ENCODE measurements around the gene HK2. TPM values are rescaled to one million over a fixed set of nuclear protein-coding genes. Genes with fewer than 3 reads are reported as not detected.

The HK2 gene
- total RNA-seq, 2 donors from 2014 or later = 3.4 to 8.1 TPM

GRCh38 chr2:74817304-74817675, 16.6 kb upstream of the HK2 start:
- Histone ChIP-seq H3K4me1 (peaks cover 0 to 6% of the 10 kb centered on the region in 2 donors), H3K36me3 (no peaks in the 10 kb centered on the region), H3K9me3 (no peaks in the 10 kb centered on the region), H3K27me3 (no peaks in the 10 kb centered on the region), H3K4me3 (no peak overlapping the region), H3K27ac (no peak overlapping the region)
- DNase-seq (ENCODE audit: low spot score) = no peak
- TF ChIP-seq CTCF (IDR thresholded peaks at IDR 0.05) = no peak

GRCh38 chr2:74819702-74820101, 14.2 kb upstream of the HK2 start:
- Histone ChIP-seq H3K4me1 (peaks cover 0 to 14% of the 10 kb centered on the region in 2 donors), H3K36me3 (no peaks in the 10 kb centered on the region), H3K27me3 (no peaks in the 10 kb centered on the region), H3K9me3 (no peaks in the 10 kb centered on the region), H3K27ac (no peak overlapping the region), H3K4me3 (no peak overlapping the region)
- DNase-seq (ENCODE audit: low spot score) = no peak
- TF ChIP-seq CTCF (IDR thresholded peaks at IDR 0.05) = no peak

- no peak for DNase-seq (ENCODE audit: low spot score)
- no peak overlapping the region for H3K4me3 ChIP-seq
- H3K4me1 ChIP-seq = peaks cover 0 to 14% of the 10 kb centered on the region in 2 donors
- no peak overlapping the region for H3K27ac ChIP-seq
- no peak for TF ChIP-seq CTCF (IDR thresholded peaks at IDR 0.05)
- no peaks in the 10 kb centered on the region for H3K36me3 ChIP-seq
- H3K9me3 ChIP-seq = no peaks in the 10 kb centered on the region
- H3K27me3 ChIP-seq = no peaks in the 10 kb centered on the region
These were observed 12.5 kb upstream of the HK2 start for GRCh38 chr2:74821177-74822126.

GRCh38 chr2:74822771-74823566, 11.0 kb upstream of the HK2 start:
- TF ChIP-seq CTCF (IDR thresholded peaks at IDR 0.05) = no peak
- H3K27me3 ChIP-seq = no peaks in the 10 kb centered on the region
- no peak for DNase-seq (ENCODE audit: low spot score)
- H3K4me1 ChIP-seq = peaks cover 0 to 8% of the 10 kb centered on the region in 2 donors
- H3K27ac ChIP-seq = no peak overlapping the region
- no peaks in the 10 kb centered on the region for H3K9me3 ChIP-seq
- H3K4me3 ChIP-seq = no peak overlapping the region
- H3K36me3 ChIP-seq = no peaks in the 10 kb centered on the region

- no peak for DNase-seq (ENCODE audit: low spot score)
These were observed 9.2 kb upstream of the HK2 start for GRCh38 chr2:74824679-74825078.

More at GRCh38 chr2:74824679-74825078, 9.2 kb upstream of the HK2 start:
- peaks cover 0 to 8% of the 10 kb centered on the region in 2 donors for H3K4me1 ChIP-seq
- H3K27me3 ChIP-seq = no peaks in the 10 kb centered on the region
- no peak for TF ChIP-seq CTCF (IDR thresholded peaks at IDR 0.05)
- H3K36me3 ChIP-seq = no peaks in the 10 kb centered on the region
- H3K27ac ChIP-seq = no peak overlapping the region
- H3K4me3 ChIP-seq = no peak overlapping the region
- no peaks in the 10 kb centered on the region for H3K9me3 ChIP-seq

Data from right atrium auricular region (tissue), 2 donors.